ENCODE data around the gene ABHD6.

Gene ABHD6

GRCh38 chr3:58292866-58293265, 55.3 kb downstream of the ABHD6 start:
- Mint-ChIP-seq H3K27me3 (no peaks in the 10 kb centered on the region), H3K9me3 (peaks cover 3% of the 10 kb centered on the region), H3K4me3 (no peak overlapping the region), H3K36me3 (ENCODE audit: low read depth) (peaks cover 5% of the 10 kb centered on the region), H3K27ac (no peak overlapping the region), H3K4me1 (no peaks in the 10 kb centered on the region)
- DNase-seq (no peak), ATAC-seq (no peak)

- no peak for DNase-seq
- peaks cover 5% of the 10 kb centered on the region for H3K36me3 Mint-ChIP-seq (ENCODE audit: low read depth)
- no peaks in the 10 kb centered on the region for H3K4me1 Mint-ChIP-seq
- H3K9me3 Mint-ChIP-seq = peaks cover 3% of the 10 kb centered on the region
- peaks cover 2% of the 10 kb centered on the region for H3K27me3 Mint-ChIP-seq
- H3K27ac Mint-ChIP-seq = no peak overlapping the region
- ATAC-seq = no peak
- H3K4me3 Mint-ChIP-seq = no peak overlapping the region
Observed at GRCh38 chr3:58293516-58293915, 55.9 kb downstream of the ABHD6 start.

GRCh38 chr3:58296269-58296668, 58.7 kb downstream of the ABHD6 start:
- H3K36me3 Mint-ChIP-seq (ENCODE audit: low read depth) = peaks cover 5% of the 10 kb centered on the region
- ATAC-seq (no peak), DNase-seq (no peak)
- H3K4me1 Mint-ChIP-seq = no peaks in the 10 kb centered on the region
- peaks cover 14% of the 10 kb centered on the region for H3K27me3 Mint-ChIP-seq
- H3K4me3 Mint-ChIP-seq = no peak overlapping the region
- no peak overlapping the region for H3K27ac Mint-ChIP-seq
- peaks cover 3% of the 10 kb centered on the region for H3K9me3 Mint-ChIP-seq

- H3K4me3 Mint-ChIP-seq = no peak overlapping the region
- no peak overlapping the region for H3K27ac Mint-ChIP-seq
- ATAC-seq = no peak
Observed at GRCh38 chr3:58296843-58297242, 59.3 kb downstream of the ABHD6 start.

GRCh38 chr3:58298190-58298589, 60.6 kb downstream of the ABHD6 start:
- Mint-ChIP-seq H3K27me3 (peaks cover 18% of the 10 kb centered on the region), H3K36me3 (ENCODE audit: low read depth) (peaks cover 4% of the 10 kb centered on the region), H3K4me1 (no peaks in the 10 kb centered on the region), H3K4me3 (no peak overlapping the region), H3K27ac (no peak overlapping the region), H3K9me3 (peaks cover 3% of the 10 kb centered on the region)
- DNase-seq (no peak), ATAC-seq (no peak)

More at GRCh38 chr3:58296843-58297242, 59.3 kb downstream of the ABHD6 start:
- Mint-ChIP-seq H3K36me3 (ENCODE audit: low read depth) (peaks cover 4% of the 10 kb centered on the region), H3K27me3 (peaks cover 18% of the 10 kb centered on the region), H3K4me1 (no peaks in the 10 kb centered on the region), H3K9me3 (peaks cover 3% of the 10 kb centered on the region)
- no peak for DNase-seq

GRCh38 chr3:58299075-58299474, 61.5 kb downstream of the ABHD6 start:
- Mint-ChIP-seq H3K4me3 (no peak overlapping the region), H3K9me3 (peaks cover 3% of the 10 kb centered on the region), H3K27ac (no peak overlapping the region), H3K36me3 (ENCODE audit: low read depth) (peaks cover 2% of the 10 kb centered on the region), H3K27me3 (peaks cover 18% of the 10 kb centered on the region), H3K4me1 (no peaks in the 10 kb centered on the region)
- DNase-seq (no peak), ATAC-seq (no peak)

- DNase-seq (no peak), ATAC-seq (no peak)
- Mint-ChIP-seq H3K27me3 (peaks cover 18% of the 10 kb centered on the region), H3K9me3 (peaks cover 3% of the 10 kb centered on the region), H3K4me1 (peaks cover under 1% of the 10 kb centered on the region), H3K36me3 (ENCODE audit: low read depth) (peaks cover 2% of the 10 kb centered on the region), H3K27ac (no peak overlapping the region), H3K4me3 (no peak overlapping the region)
Observed at GRCh38 chr3:58299839-58300516, 62.4 kb downstream of the ABHD6 start.

GRCh38 chr3:58305882-58306711, 68.5 kb downstream of the ABHD6 start, which contains the start of the genes HTD2 and RPP14:
TSS of gene HTD2 (plus strand) at chr3:58306520. CDS start at chr3:58317614, 11,094 bp downstream.
TSS of gene RPP14 (plus strand) at chr3:58306245. CDS start at chr3:58310330, 4,085 bp downstream.
- H3K27ac Mint-ChIP-seq = peak within 1 kb of the TSS; percentile 94
- peaks cover 31% of the 10 kb centered on the region for H3K36me3 Mint-ChIP-seq (ENCODE audit: low read depth)
- peaks cover 5% of the 10 kb centered on the region for H3K27me3 Mint-ChIP-seq
- peak within 1 kb of the TSS; percentile 94 for H3K4me3 Mint-ChIP-seq
- H3K4me1 Mint-ChIP-seq = peaks cover 42% of the 10 kb centered on the region
- ATAC-seq (peak; percentile 90), DNase-seq (peak; percentile 99)
- no peaks in the 10 kb centered on the region for H3K9me3 Mint-ChIP-seq

GRCh38 chr3:58307639-58308215, 70.1 kb downstream of the ABHD6 start:
- peak; percentile 35 for DNase-seq
- no peaks in the 10 kb centered on the region for H3K9me3 Mint-ChIP-seq

GRCh38 chr3:58308728-58309127, 71.1 kb downstream of the ABHD6 start:
- no peaks in the 10 kb centered on the region for H3K9me3 Mint-ChIP-seq
- peaks cover 49% of the 10 kb centered on the region for H3K36me3 Mint-ChIP-seq (ENCODE audit: low read depth)
- peak overlapping the region; percentile 94 for H3K4me3 Mint-ChIP-seq
- DNase-seq = no peak
- peaks cover 44% of the 10 kb centered on the region for H3K4me1 Mint-ChIP-seq
- no peaks in the 10 kb centered on the region for H3K27me3 Mint-ChIP-seq
- ATAC-seq = no peak
- no peak overlapping the region for H3K27ac Mint-ChIP-seq

More at GRCh38 chr3:58307639-58308215, 70.1 kb downstream of the ABHD6 start:
- peaks cover 44% of the 10 kb centered on the region for H3K4me1 Mint-ChIP-seq
- peak overlapping the region; percentile 94 for H3K4me3 Mint-ChIP-seq
- ATAC-seq = no peak
- H3K36me3 Mint-ChIP-seq (ENCODE audit: low read depth) = peaks cover 43% of the 10 kb centered on the region
- peak overlapping the region; percentile 94 for H3K27ac Mint-ChIP-seq
- H3K27me3 Mint-ChIP-seq = no peaks in the 10 kb centered on the region

GRCh38 chr3:58317811-58318210, 80.2 kb downstream of the ABHD6 start:
- H3K27me3 Mint-ChIP-seq = no peaks in the 10 kb centered on the region
- H3K27ac Mint-ChIP-seq = no peak overlapping the region
- H3K4me3 Mint-ChIP-seq = no peak overlapping the region
- H3K36me3 Mint-ChIP-seq (ENCODE audit: low read depth) = peaks cover 44% of the 10 kb centered on the region
- H3K4me1 Mint-ChIP-seq = peaks cover 14% of the 10 kb centered on the region
- DNase-seq = no peak
- no peaks in the 10 kb centered on the region for H3K9me3 Mint-ChIP-seq
- no peak for ATAC-seq

- no peak for ATAC-seq
- H3K4me1 Mint-ChIP-seq = peaks cover 45% of the 10 kb centered on the region
- H3K4me3 Mint-ChIP-seq = no peak overlapping the region
- peaks cover 21% of the 10 kb centered on the region for H3K36me3 Mint-ChIP-seq (ENCODE audit: low read depth)
- no peaks in the 10 kb centered on the region for H3K9me3 Mint-ChIP-seq
- no peak for DNase-seq
- no peaks in the 10 kb centered on the region for H3K27me3 Mint-ChIP-seq
- H3K27ac Mint-ChIP-seq = peak overlapping the region; percentile 14
Observed at GRCh38 chr3:58321791-58322190, 84.2 kb downstream of the ABHD6 start.

GRCh38 chr3:58322793-58323192, 85.2 kb downstream of the ABHD6 start:
- H3K9me3 Mint-ChIP-seq = no peaks in the 10 kb centered on the region
- H3K27ac Mint-ChIP-seq = peak overlapping the region; percentile 91
- H3K27me3 Mint-ChIP-seq = no peaks in the 10 kb centered on the region
- DNase-seq (no peak), ATAC-seq (no peak)
- H3K4me1 Mint-ChIP-seq = peaks cover 45% of the 10 kb centered on the region
- H3K36me3 Mint-ChIP-seq (ENCODE audit: low read depth) = peaks cover 19% of the 10 kb centered on the region
- no peak overlapping the region for H3K4me3 Mint-ChIP-seq

GRCh38 chr3:58323529-58324390, 86.2 kb downstream of the ABHD6 start:
- Mint-ChIP-seq H3K4me3 (peak overlapping the region; percentile 45), H3K36me3 (ENCODE audit: low read depth) (peaks cover 13% of the 10 kb centered on the region), H3K27ac (peak overlapping the region; percentile 91), H3K27me3 (no peaks in the 10 kb centered on the region), H3K4me1 (peaks cover 45% of the 10 kb centered on the region), H3K9me3 (no peaks in the 10 kb centered on the region)
- ATAC-seq (peak; percentile 76), DNase-seq (no peak)
